GM18517 (cell line): ENCODE data around the gene STX11.

Experiments used
- ATAC-seq: cut with Tn5 transposase; IDR thresholded peaks from one replicate; pipeline ENCODE4 v1.9.1; 2021; ENCODE audit warnings: mild to moderate bottlenecking, moderate library complexity; ENCODE audit not compliant: unreplicated experiment

The STX11 gene

GRCh38 chr6:144211160-144211559 lies 60.8 kb downstream of the STX11 start:
- ATAC-seq, result no peak

- ATAC-seq, result no peak
Measured at GRCh38 chr6:144213315-144213714, 63.0 kb downstream of the STX11 start.

- no peak for ATAC-seq
Measured at GRCh38 chr6:144214029-144214428, 63.7 kb downstream of the STX11 start.

GRCh38 chr6:144214622-144215401 lies 64.5 kb downstream of the STX11 start:
- no peak for ATAC-seq

GRCh38 chr6:144215402-144215931 lies 65.2 kb downstream of the STX11 start:
- ATAC-seq, result no peak

- peak; percentile 89 for ATAC-seq
Measured at GRCh38 chr6:144215932-144216667, 65.8 kb downstream of the STX11 start.

- ATAC-seq, result peak; percentile 42
Measured at GRCh38 chr6:144216668-144217218, 66.4 kb downstream of the STX11 start.

GRCh38 chr6:144217264-144217663 lies 66.9 kb downstream of the STX11 start:
- ATAC-seq, result no peak

- no peak for ATAC-seq
Measured at GRCh38 chr6:144217797-144218196, 67.5 kb downstream of the STX11 start.

GRCh38 chr6:144219056-144219685 lies 68.9 kb downstream of the STX11 start:
- ATAC-seq, result no peak

- ATAC-seq, result no peak
Measured at GRCh38 chr6:144220031-144220790, 69.9 kb downstream of the STX11 start.

- no peak for ATAC-seq
Measured at GRCh38 chr6:144223686-144224085, 73.4 kb downstream of the STX11 start.

GRCh38 chr6:144231721-144232120 lies 81.4 kb downstream of the STX11 start:
- no peak for ATAC-seq

GRCh38 chr6:144232176-144232831 lies 82.0 kb downstream of the STX11 start:
- no peak for ATAC-seq

- ATAC-seq, result no peak
Measured at GRCh38 chr6:144232832-144233230, 82.5 kb downstream of the STX11 start.

GRCh38 chr6:144234399-144234798 lies 84.1 kb downstream of the STX11 start:
- ATAC-seq, result no peak

- ATAC-seq, result no peak
Measured at GRCh38 chr6:144234935-144235334, 84.6 kb downstream of the STX11 start.
